NK-92 treated with Interleukin-12 subunit alpha and Interleukin-12 subunit beta, amount 100 ng/mL, for 24 hours (cell line): ENCODE measurements around the gene GGCT.
"Not testable (repeated sequence)": the region's sequence is repeated elsewhere in the genome, so short reads cannot be mapped to it uniquely, and the experiment has no call there.

Source experiments
- DNase-seq: peaks from one replicate; lab custom pipeline; 2025; lab: John Stamatoyannopoulos, UW

GGCT gene

DNA sequence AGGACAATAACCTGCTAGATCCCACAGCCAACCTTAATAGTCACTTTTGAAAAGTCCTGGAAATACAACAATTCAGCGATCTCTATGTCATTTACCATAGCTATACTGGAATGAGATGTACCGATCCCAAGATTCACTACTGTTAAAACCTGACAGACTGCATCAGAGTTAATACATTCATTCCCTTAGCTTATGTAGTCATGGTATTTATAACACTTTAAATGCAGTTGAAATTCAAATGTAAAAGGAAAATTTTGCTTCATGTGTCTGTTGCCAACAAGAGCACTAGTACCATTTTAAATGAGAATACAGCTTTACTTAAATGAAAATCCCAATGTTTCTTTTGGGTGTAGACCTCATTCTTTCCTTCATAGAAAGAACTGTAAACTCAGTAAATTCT lies 11.1 kb upstream of the GGCT start:
- no peak for DNase-seq

DNA sequence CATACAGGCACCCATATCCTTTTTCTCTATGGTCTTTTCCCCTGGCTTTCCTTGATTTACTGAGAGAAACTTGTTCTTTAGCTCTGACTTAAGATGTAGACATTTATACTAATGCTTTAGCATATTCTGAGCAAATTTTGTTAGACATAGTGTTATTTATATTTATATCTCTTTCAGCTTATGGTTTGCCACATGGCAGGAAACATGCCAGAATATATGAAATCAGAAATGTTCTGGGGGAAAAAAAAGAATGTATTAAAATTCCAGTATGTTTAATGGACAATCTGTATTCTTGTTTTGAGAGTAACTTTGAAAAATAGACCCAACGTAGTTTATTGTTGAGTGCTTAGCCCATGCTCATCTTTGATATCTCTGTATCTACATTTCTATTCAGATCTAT lies 10.1 kb upstream of the GGCT start:
- DNase-seq: no peak

DNA sequence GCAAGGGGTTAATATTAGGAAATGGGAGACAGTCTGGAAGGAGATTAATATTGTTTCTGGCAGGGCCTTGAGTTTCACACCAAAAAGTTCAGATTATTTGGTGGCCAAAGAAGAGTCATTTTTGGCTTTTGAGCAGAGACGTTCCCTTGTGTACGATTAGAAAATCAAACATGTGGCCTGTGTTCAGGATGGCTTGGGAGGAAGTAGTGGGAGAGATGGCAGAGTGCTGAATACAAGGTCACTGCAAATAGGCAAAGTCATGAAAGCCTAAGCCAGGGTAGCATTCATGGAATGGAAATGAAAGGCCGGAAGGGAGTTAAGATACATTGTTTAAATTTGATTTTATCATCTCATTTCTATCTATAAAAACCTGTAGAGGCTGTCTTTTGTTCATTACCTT lies 9.5 kb upstream of the GGCT start:
- no peak for DNase-seq

DNA sequence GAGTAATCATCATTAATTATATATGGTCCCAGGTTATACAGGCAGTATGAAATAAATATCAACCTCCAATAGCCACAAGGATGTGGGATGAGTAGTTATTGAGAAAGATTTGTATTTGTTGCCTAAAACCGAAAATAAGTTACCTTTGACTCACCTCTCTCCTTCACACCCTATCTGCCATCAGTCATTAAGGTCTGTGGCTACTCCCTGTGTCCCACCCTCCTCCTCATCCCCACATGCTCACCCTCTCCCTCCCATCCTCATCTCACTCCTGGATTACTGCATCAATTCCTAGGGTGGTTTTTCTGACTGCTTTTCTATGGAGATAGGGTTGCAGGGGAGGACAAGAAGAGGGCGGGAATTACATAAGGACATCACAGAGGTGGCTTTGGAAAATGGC lies 9.1 kb upstream of the GGCT start:
- no peak for DNase-seq

DNA sequence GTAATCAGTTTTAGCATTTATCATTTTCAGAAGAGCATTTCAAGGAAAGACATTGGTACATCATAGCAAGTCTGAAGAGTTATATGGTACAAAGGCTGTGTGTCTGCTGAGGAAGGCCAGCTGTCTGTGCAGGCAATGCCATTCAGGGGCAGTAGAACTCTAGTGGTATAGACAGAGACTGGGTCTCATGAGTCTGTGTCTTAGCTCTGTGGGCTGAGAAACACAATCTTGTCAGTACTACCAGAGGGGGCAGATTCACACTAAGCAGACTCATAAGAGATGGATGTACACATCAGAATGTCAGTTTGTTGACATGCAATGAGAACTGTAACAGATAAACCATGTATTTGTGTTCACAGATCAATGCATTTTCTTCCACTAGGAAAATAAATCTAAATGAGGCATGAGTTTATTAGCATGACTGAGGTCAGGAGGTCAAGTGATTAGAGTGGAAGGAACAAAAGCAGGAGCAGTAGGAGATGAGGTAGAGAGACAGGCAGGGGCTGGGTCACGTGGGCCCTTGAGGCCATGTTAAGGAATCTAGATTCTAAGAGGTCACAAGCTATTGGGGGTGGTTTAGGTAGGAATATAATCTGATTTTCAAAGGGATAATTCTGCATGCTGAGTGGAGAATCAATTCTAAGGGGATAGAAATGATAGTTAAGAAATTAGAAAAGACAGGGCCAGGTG lies 7.5 kb upstream of the GGCT start:
- no peak for DNase-seq

DNA sequence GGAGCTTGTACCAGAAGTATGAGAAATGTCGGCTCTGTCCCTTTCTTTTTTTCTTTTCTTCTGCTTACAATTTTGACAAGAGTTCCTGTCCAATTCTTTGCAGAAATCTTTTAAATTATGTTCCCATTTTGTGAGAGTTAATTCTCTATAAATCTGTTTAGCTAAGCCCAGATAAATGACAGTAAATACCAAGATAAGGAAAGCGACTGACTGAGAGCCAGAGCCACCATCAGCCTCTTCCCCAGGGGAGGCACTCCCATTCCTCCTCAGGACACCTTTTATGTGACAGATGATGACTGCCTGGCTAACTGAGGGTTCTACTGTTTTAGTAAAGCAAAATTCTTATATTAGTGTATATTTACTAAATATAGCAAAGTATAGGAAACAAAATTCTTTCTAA lies 6.9 kb upstream of the GGCT start:
- no peak for DNase-seq

DNA sequence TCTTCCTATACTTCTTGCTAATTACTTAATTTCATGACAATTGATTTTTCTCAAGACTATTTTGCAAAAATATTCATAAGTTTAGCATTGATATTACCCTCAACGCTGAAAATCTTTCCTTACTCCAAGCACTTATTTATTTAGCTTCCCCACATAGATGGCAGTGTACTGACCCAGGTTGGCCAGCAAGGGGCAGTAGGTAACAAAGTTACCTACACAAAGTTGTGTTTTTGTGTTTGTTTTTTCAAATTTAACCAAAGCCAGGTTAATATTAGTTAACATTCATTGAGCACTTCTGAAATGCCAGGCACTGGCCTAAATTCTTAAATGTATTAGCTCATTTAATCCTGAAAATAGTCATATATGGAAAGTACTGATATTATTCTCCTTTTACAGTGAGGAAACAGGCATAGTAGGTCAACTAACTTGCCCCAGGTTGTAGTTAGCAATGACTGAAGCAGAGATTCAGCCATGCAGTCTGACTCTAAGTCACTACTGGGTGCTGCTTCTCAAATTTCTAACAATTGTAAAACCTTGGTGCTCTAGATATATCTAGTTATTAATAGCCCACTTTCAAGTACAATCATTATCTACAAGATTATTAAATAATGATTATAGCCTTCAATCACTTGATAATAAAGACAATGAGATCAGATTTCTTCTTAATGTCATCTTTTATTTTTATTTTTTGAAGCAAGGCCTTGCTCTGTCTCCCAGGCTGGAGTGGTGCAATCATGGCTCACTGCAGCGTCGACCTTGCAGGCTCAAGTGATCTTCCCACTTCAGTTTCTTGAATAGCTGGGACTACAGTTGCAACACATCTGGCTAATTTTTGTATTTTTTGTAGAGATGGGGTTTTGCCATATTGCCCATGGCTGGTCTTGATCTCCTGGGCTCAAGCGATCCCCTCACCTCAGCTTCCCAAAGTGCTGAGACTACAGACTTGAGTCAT lies 5.8 kb upstream of the GGCT start:
- no peak for DNase-seq

DNA sequence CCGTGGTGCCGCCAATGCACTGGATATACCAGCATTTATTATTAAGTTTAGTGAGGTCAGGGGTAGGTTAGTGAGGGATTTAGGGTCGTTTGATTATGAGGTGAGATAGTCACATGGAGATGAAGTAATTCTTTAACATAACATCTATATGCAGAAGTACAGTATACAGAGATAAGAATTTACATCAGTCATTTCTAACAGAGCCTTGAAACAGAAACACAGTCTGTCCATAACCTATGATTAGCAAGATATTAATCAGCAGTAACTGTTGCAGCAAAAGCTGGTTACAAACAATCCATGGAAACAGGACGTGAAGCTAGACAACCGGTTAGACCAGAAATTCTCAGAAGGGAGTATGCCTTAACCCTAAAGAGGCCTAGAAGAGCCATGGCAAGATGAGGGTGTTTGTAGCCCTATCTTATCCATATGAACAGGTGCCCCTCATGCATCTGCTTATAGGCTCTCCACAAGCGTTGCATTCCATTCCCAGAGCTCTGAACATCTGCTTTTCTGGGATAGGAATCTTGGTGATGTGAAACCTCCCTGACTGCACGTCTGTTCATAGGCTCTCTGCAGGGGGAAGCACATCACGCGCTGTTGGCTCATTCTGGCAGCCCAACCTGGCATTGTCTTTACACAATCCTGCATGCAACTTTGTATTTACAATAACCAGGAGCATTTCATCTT lies 4.7 kb upstream of the GGCT start:
- not testable (repeated sequence) for DNase-seq

DNA sequence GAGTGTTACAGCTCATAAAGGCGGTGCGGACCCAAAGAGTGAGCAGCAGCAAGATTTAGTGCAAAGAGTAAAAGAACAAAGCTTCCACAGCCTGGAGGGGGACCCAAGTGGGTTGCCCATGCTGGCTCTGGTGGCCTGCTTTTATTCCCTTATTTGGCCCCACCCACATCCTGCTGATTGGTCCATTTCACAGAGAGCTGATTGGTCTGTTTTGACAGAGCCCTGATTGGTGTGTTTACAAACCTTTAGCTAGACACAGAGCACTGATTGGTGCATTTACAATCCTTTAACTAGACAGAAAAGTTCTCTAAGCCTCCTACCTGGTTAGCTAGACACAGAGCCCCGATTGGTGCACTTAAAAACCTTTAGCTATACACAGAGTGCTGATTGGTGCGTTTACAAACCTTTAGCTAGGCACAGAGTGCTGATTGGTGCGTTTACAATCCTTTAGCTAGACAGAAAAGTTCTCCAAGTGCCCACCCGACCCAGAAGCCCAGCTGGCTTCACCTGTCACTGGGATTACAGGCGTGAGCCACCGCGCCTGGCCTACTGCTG lies 2.8 kb upstream of the GGCT start:
- DNase-seq: not testable (repeated sequence)

DNA sequence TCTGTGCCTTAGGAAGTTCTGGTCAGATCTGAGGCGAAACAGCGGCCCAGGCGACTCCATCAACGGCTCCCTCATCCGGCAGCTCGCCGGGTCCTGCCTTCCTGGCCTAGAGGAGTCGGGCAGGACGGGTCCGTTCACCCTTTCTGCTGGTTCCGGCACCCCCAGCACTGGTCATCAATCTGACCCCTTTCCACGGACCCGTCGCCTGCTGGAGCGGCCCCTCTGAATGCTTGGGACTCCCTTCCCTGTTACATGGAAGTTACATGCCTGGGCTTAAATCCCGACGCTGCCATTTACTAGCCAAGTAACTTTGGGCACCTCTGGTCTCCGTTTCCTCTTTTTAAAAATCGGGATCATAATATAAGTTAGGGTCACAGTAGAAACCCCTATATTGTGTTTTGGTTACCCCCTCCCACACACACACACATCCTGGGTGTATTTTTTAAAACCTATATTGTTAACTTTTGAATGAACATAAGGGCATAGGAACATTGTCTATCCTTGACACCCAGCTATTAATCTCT lies 607 bp upstream of the GGCT start:
- DNase-seq: no peak

DNA sequence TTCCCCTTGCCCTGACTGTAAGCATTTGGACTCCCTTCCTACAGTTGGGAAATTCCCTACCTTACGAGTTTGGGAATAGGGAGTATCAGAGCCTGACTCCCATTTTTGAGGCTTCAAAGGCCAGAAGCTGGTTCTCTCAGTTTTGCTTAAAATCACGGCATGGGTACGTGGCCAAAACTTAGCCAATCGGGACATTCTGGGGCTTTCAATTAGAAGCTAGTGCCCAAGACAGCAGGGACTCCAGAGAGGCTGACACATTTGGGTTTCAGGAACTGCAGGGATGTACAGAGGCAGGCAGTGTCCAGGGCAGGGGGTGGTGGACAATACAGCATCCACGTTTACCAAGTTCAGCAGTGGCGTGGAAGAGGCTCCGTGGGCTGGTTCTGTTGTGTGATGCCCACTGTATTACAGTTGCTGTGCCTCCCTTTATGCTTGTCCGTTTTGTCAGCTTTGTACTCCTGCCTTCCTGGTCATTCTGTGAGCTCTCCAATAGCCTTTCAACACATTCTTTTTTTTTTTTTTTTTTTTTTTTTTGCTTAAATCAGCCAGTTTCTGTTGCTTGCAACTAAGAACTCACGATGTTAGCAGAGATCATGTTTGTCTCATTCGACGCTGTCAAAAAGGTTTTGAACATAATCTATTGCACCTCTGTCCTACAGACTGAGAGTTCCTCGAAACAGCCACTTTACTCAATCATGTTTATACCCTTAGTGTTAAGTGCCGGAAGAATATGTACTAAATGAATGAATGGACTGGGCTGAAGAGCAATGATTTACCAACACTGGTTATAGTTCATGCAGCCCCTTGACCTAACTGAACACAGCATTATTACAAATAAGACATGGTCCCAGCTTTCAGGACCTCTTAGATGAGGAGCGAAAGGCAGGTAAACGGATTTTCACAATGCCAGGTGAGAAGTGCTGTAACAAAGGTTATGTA lies 1.1 kb downstream of the GGCT start:
- DNase-seq: no peak

DNA sequence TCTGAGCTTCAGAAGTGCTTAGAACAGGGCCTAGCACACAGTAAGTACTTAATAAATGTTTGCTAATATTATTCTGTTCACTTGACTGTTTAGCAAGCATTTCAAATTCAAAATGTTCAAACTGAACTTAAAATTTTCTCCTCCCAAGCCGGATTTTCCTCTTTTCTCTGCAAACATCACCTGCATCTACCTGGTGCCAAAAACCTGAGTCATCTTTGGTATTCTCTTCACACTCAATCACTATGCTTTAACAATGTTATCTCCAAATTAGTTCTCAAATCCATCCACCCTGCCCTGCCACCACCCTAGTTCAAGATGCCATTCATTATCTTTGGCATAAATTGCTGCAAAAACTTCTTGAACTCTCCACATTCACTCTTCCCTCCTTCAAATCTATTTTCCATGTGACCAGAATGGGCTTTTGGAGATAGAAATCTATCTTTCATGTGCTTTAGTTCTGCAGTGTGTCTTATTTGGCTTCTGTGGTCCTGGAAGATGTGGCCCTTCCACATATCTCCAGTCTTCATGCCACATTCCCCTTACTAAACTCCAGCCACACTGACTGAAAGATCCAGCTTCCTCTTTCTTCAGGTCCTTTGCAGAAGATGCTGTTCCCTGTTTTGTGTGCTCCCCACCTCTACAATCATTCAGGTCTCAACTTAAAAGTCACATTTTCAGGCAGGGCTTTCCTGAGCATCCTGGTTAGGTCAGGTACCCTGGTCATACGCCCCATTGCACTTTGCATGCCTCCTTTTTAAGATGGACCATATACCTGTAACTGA lies 2.0 kb downstream of the GGCT start:
- no peak for DNase-seq

DNA sequence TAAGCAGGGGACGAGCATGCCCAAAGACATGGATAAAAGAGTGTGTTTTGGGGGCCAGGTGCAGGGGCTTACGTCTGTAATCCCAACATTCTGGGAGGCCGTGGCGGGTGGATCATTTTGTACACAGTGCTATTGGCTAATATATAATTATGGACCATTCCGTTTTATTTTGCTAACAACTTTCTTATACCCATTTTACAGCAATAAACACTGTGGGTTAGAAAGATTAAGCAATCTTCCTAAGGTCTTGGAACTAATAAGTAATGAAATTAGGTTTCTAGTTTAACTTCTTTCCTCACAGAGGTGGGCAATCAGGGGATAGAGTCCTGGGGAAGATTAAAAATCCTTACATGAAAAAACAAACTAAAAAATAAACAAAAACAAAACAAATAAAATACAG lies 3.4 kb downstream of the GGCT start:
- DNase-seq: no peak

DNA sequence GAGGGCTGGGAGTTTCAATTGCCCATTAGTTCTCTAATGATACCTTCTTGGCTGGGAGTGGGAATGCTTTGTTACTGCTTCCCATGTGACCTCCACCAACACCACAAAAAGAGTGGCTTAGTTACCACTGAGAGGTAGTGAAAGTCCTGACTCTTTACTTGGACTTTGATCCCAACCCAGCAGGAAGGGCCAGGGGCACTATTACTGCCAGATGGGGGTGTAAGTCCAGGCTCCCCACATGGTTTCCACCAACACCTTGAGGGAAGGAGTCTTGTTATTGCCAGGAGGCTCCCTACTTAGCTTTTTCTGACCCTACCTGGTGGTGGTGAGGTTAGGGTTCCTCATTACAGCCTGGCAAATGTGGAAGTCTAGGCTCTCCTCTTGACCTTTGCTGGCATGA lies 11.4 kb downstream of the GGCT start:
- no peak for DNase-seq

DNA sequence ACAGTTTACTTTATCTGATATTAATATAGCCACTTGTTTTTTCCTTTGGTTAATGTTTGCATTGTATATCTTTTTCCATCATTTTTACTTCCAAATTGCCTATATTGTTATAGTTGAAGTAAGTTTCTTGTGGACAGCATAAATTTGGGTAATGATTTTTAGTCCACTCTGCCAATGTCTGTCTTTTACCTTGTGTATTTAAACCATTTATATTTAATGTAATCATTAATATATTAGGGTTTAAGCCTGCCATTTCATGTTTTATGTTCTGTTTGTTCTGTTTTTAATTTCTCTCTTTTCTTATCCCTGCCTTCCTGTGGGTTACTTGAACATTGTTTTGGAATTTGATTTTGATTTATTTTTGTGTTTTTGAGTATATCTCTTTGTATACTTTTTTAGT lies 13.2 kb downstream of the GGCT start:
- DNase-seq: no peak

DNA sequence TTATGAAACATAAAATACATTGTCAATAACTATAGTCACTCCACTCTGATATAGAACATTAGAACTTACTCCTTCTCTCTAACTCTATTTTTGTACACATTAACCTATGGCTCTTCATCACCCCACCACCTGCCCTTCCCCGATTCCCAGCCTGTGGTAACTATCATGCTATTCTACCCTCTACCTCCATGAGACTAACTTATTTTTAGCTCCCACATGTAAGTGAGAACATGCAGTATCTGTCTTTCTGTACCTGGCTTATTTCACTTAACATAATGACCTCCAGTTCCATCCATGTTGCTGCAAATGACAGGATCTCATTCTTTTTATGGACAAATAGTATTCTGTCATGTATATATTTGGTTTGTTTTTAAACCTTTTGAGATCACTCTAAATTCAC lies 17.3 kb downstream of the GGCT start:
- DNase-seq: no peak

DNA sequence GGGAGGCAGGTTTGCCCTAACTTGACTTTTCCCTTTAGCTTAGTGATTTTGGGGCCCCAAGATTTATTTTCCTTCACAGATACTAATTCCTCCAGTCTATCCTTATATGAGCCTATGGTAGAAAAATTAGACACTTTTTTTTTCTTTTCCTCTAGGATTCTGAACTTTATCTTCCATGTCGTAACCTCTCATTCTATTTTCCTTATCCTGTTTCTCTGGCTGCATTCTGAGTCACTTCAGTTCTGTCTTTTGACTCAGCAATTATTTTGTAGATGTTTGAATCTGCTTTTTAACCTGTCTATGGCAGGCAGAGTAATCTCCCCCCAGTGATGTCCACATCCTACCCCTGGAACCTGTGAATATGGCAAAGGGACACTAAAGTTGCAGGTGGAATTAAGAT lies 19.0 kb downstream of the GGCT start:
- no peak for DNase-seq

DNA sequence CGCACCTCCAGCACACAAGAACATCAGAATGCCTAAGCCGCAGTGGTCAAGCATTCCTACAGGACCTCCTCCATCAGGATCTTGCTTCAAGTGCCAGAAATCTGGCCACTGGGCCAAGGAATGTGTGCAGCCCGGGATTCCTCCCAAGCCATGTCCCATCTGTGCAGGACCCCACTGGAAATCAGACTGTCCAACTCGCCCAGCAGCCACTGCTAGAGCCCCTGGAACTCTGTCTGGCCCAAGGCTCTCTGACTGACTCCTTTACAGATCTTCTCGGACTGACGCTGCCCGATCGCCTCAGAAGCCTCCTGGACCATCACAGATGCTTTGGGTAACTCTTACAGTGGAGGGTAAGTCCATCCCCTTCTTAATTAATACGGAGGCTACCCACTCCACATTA lies 23.2 kb downstream of the GGCT start:
- not testable (repeated sequence) for DNase-seq

DNA sequence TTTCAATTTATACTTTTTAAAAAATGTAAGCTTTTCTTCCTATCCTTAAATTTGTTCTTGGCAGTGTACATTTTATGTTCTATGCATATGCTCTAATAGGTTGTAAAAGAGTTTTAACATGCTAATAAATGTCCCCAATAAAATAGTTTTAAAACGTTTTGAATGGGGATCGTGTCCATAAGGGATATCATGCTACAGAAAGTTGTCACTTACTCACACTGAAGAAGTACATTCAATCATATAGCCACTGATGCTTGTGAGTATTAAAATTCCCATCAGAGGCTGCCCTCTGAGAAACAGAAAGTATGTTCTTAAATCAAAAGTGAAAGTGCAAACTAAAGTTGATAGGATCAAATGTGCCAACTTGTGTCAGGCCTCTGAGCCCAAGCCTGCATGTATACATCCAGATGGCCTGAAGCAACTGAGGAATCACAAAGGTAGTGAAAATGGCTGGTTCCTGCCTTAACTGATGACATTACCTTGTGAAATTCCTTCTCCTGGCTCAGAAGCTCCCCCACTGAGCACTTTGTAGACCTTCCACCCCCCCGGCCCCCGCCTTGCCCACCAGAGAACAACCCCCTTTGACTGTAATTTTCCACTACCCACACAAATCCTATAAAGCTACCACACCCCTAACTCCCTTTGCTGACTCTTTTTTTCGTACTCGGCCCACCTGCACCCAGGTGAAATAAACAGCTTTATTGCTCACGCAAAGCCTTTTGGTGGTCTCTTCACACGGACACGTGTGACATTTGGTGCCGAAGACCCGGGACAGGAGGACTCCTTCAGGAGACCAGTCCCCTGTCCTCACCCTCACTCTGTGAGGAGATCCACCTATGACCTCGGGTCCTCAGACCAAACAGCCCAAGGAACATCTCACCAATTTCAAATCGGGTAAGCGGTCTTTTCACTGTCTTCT lies 25.2 kb downstream of the GGCT start:
- DNase-seq: no peak
